ENCODE data around the gene ANKLE1. TPM values are rescaled to one million over a fixed set of nuclear protein-coding genes. Genes with fewer than 3 reads are reported as not detected.

ANKLE1 gene
- total and polyA plus RNA-seq, 2 donors (not counting 1 experiment from before 2014, with no cell fraction given) = 0.08 to 0.17 TPM

DNA sequence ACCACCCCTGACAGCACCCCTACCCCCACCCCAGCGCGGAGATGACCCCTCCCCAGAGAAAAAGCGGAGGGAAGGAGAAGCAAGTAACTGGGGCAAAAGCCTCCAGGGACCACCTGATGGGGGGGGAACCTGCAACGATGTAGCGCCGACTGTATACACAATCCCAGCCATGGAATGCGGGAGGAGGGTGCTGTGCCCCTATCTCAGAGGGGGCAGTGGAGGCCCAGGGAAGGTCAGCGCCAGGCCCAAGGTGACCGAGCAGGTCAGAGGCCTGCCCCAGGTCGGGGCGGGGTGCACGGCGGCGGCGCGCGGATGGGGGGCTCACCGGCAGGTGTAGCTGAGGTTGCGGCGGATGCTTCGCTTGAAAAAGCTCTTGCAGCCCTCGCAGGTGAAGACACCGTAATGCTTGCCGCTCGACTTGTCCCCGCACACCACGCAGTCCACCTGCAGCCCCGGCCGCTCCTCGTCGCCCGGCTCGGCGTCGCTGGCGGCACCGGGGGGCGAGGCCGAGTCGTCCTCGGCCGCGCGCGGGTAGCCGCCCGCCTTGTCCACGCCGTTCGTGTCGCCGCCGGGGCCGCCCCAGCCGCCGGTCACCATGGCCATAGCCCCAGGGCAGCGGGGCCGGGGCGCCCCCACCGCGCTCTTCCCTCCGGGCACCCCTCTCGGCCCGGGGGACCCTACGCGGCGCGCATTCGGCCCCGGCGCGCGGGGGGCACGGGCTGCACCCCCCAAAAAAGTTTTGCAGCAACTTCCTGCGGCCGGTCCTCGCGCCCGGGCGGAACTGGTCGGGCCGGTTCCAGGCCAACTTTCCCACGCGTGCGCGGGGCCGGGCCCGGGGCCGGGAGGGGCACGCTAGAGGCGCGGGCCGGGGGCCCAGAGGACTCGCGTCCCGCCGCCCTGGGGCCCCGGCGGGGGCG, 36.8 kb upstream of the ANKLE1 start:
- Histone ChIP-seq H3K4me1 (ENCODE audit: control insufficient read depth, extremely low read depth, insufficient read depth, low read length) (peaks cover 9% of the 10 kb centered on the region), H3K9me3 (ENCODE audit: control insufficient read depth, insufficient read depth, low read depth, low read length) (no peaks in the 10 kb centered on the region), H3K79me2 (ENCODE audit: control insufficient read depth, insufficient read depth, low read length) (peaks cover 40% of the 10 kb centered on the region), H3K4me3 (replicated peaks in 1 of 4; ENCODE audit: control extremely low read depth in 1 of 4, insufficient read depth in 1 of 4, low read depth in 3 of 4, low read length in 4 of 4) (peak overlapping the region; percentile 74 to 84 (median 80)), H3K27me3 (ENCODE audit: control insufficient read depth, insufficient read depth, low read length) (no peaks in the 10 kb centered on the region), H3K9ac (ENCODE audit: insufficient read depth, low read length) (peak overlapping the region; percentile 52), H3K4me2 (ENCODE audit: extremely low read depth, insufficient read depth, low read length) (peak overlapping the region; percentile 93), H3K27ac (ENCODE audit: insufficient read depth, low read length) (peak overlapping the region; percentile 61), H3K36me3 (ENCODE audit: control insufficient read depth, insufficient read depth, low read length) (peaks cover 3% of the 10 kb centered on the region), H2AFZ (ENCODE audit: low read length) (no peak overlapping the region), H4K20me1 (ENCODE audit: control insufficient read depth, extremely low read depth, insufficient read depth, low read length) (no peaks in the 10 kb centered on the region)
- DNase-seq (ENCODE audit: low read depth in 2 of 2) = no peak
- TF ChIP-seq EZH2 (IDR thresholded peaks at IDR 0.05; ENCODE audit: low read length, missing control alignments) (no peak), CTCF (conservative IDR thresholded peaks at IDR 0.05 in 1 of 2, IDR thresholded peaks at IDR 0.05 in 1 of 2; ENCODE audit: low read depth in 1 of 2, low read length in 2 of 2) (no peak)

DNA sequence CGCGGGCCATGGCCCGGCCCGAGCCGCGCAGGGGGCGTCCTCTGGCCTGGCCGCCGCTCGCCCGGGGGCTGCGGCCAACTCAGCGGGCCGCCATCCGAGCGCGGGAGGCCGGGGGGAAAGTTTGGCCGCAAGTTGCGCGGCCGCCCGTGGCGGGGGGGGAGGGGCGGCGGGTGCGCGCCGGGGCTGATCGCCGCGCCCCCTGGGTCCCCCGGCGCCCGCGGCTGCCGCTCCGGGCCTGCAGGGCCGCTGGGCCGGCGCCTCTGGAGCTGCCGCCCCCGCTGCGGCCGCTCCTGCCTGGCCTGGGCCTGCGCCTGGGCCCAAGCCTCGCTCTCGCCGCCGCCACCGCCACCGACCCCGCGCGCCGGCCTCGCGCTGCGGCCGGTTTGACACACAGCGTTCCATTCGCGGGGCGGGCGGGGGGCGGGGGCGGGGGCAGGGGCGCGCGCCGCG, 36.1 kb upstream of the ANKLE1 start, which contains the start of gene NR2F6:
Gene NR2F6, minus strand, starts transcription at position 385 of the 450 bp plus-strand sequence. CDS start 699 bp downstream, outside the sequence.
- no peaks in the 10 kb centered on the region for H4K20me1 ChIP-seq (ENCODE audit: control insufficient read depth, extremely low read depth, insufficient read depth, low read length)
- H3K4me2 ChIP-seq (ENCODE audit: extremely low read depth, insufficient read depth, low read length) = peak within 1 kb of the TSS; percentile 93
- peak within 1 kb of the TSS; percentile 39 for H2AFZ ChIP-seq (ENCODE audit: low read length)
- TF ChIP-seq CTCF (conservative IDR thresholded peaks at IDR 0.05 in 1 of 2, IDR thresholded peaks at IDR 0.05 in 1 of 2; ENCODE audit: low read depth in 1 of 2, low read length in 2 of 2) (no peak), EZH2 (IDR thresholded peaks at IDR 0.05; ENCODE audit: low read length, missing control alignments) (no peak)
- peak within 1 kb of the TSS; percentile 67 for H3K27ac ChIP-seq (ENCODE audit: insufficient read depth, low read length)
- H3K79me2 ChIP-seq (ENCODE audit: control insufficient read depth, insufficient read depth, low read length) = peaks cover 37% of the 10 kb centered on the region
- no peaks in the 10 kb centered on the region for H3K36me3 ChIP-seq (ENCODE audit: control insufficient read depth, insufficient read depth, low read length)
- H3K4me1 ChIP-seq (ENCODE audit: control insufficient read depth, extremely low read depth, insufficient read depth, low read length) = peaks cover 9% of the 10 kb centered on the region
- H3K9ac ChIP-seq (ENCODE audit: insufficient read depth, low read length) = peak within 1 kb of the TSS; percentile 52
- no peak for DNase-seq (ENCODE audit: low read depth in 2 of 2)
- H3K27me3 ChIP-seq (ENCODE audit: control insufficient read depth, insufficient read depth, low read length) = no peaks in the 10 kb centered on the region
- H3K4me3 ChIP-seq (replicated peaks in 1 of 4; ENCODE audit: control extremely low read depth in 1 of 4, insufficient read depth in 1 of 4, low read depth in 3 of 4, low read length in 4 of 4) = peak within 1 kb of the TSS; percentile 74 to 84 (median 80)
- no peaks in the 10 kb centered on the region for H3K9me3 ChIP-seq (ENCODE audit: control insufficient read depth, insufficient read depth, low read depth, low read length)

DNA sequence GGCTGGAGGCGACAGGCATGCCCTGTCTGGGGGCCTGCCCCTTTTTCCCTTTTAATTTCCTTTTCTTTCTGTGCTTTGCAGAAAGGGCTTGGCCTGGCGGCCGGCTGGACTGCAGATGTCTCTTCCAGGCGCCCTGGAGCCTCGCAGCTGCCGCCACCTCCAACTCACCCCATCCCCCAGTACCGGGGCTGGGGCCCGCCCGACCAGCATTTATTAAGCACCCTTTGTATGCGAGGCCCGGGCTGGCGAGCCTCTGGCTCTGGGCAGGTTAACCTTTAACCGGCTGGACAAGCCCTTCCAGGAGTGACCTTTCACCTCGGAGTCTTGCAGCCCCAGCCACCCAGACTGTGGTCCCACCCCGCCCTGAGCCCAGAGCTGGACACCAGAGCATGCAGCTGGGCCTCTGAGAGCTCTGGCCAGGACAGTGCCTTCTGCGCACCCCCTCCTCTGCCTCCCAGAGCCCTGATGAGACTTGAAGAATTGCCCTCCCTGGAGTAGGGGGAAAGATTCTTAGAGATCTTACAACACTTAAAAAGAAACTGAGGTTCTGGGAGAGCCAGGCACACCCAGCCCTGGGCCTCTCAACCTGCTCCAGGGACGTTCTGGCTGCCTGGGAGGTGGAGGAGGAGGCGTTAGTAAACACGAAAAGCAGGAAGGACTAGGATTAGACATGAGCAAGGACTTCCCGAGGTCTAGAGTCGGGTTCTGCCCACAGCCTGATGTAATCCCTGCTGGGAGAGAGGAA, 34.8 kb upstream of the ANKLE1 start:
- Histone ChIP-seq H3K9me3 (ENCODE audit: control insufficient read depth, insufficient read depth, low read depth, low read length) (no peaks in the 10 kb centered on the region), H3K79me2 (ENCODE audit: control insufficient read depth, insufficient read depth, low read length) (peaks cover 29% of the 10 kb centered on the region), H3K4me1 (ENCODE audit: control insufficient read depth, extremely low read depth, insufficient read depth, low read length) (peaks cover 9% of the 10 kb centered on the region), H3K36me3 (ENCODE audit: control insufficient read depth, insufficient read depth, low read length) (no peaks in the 10 kb centered on the region), H3K9ac (ENCODE audit: insufficient read depth, low read length) (no peak overlapping the region), H3K27me3 (ENCODE audit: control insufficient read depth, insufficient read depth, low read length) (no peaks in the 10 kb centered on the region), H4K20me1 (ENCODE audit: control insufficient read depth, extremely low read depth, insufficient read depth, low read length) (no peaks in the 10 kb centered on the region), H3K4me2 (ENCODE audit: extremely low read depth, insufficient read depth, low read length) (no peak overlapping the region), H3K27ac (ENCODE audit: insufficient read depth, low read length) (peak overlapping the region; percentile 67), H3K4me3 (replicated peaks in 1 of 4; ENCODE audit: control extremely low read depth in 1 of 4, insufficient read depth in 1 of 4, low read depth in 3 of 4, low read length in 4 of 4) (peak overlapping the region in 3 of 4 experiments; percentile 36 to 56 (median 38)), H2AFZ (ENCODE audit: low read length) (no peak overlapping the region)
- TF ChIP-seq EZH2 (IDR thresholded peaks at IDR 0.05; ENCODE audit: low read length, missing control alignments) = no peak
- no peak for TF ChIP-seq CTCF (conservative IDR thresholded peaks at IDR 0.05 in 1 of 2, IDR thresholded peaks at IDR 0.05 in 1 of 2; ENCODE audit: low read depth in 1 of 2, low read length in 2 of 2)
- peak in 1 of 2 donors; percentile 37 for DNase-seq (ENCODE audit: low read depth in 2 of 2)

Data from fibroblast of lung (primary cell).